Gastrocnemius medialis (tissue), 4 donors: ENCODE results near the gene OVOL3. TPM values are rescaled to one million over a fixed set of nuclear protein-coding genes. Genes with fewer than 3 reads are reported as not detected.

Experiments
- ATAC-seq, 2 donors: fragments of 150-250 bp; one replicate each; pipeline ENCODE4 v1.9.1; 2016
- DNase-seq, 2 donors: peaks; one replicate each; pipeline ENCODE4 v3.0.0-alpha.2; 2019
- H3K27ac ChIP-seq, 4 donors: fragments of 200-600 bp; sonication (generic); 1 replicate in 1 of 4; 2 replicates in 3 of 4; pipeline ENCODE4 v1.5.1; 2016 to 2018; ENCODE audit warnings: mild to moderate bottlenecking in 2 of 4, moderate library complexity in 1 of 4
- H3K27me3 ChIP-seq, 3 donors: fragments of 200-600 bp; sonication (generic) in 2 of 3; 1 replicate in 1 of 3; 2 replicates in 2 of 3; pipeline versions ENCODE4 v1.5.1 to v1.6.0; 2016 to 2019; ENCODE audit warnings: mild to moderate bottlenecking in 1 of 3, moderate library complexity in 1 of 3
- H3K36me3 ChIP-seq, 2 donors: fragments of 200-600 bp; sonication (generic) in 1 of 2; one replicate each; pipeline ENCODE4 v1.5.1; 2017 to 2018
- H3K4me1 ChIP-seq, 2 donors: fragments of 200-600 bp; sonication (generic) in 1 of 2; one replicate each; pipeline ENCODE4 v1.5.1; 2016 to 2017; ENCODE audit warnings: mild to moderate bottlenecking in 2 of 2
- H3K4me3 ChIP-seq, 4 donors: fragments of 200-600 bp; sonication (generic) in 3 of 4; 1 replicate in 1 of 4; 2 replicates in 3 of 4; pipeline ENCODE4 v1.5.1; 2016 to 2019; ENCODE audit warnings: mild to moderate bottlenecking in 2 of 4
- H3K9me3 ChIP-seq, 3 donors: fragments of 200-600 bp; sonication (generic) in 2 of 3; 1 replicate in 1 of 3; 2 replicates in 2 of 3; pipeline ENCODE4 v1.5.1; 2016 to 2019
- POLR2A ChIP-seq, 2 donors: fragments of 450-650 bp; IDR thresholded peaks; one replicate each; pipeline ENCODE4 v1.6.1; 2017; ENCODE audit warnings: antibody characterized with exemption in 2 of 2, mild to moderate bottlenecking in 2 of 2, moderate library complexity in 2 of 2
- in situ Hi-C, 4 donors: fragments of 200-750 bp; cut with MboI; loops; one replicate each; pipeline versions ENCODE4 v1.15.0 to v1.8.0; 2017; ENCODE audit warnings: low sequenced_read_pairs in 4 of 4
- intact Hi-C: fragments of 100-400 bp; cut with DNase I; formaldehyde crosslinking; loops from one replicate; pipeline ENCODE4 v1.15.1; 2023; ENCODE audit warnings: low total_unique reads
- total RNA-seq, 4 donors: library from RNA; depleted of rRNA; stranded (reverse); fragments of >200 nt; gene quantifications; one replicate each; pipeline versions ENCODE4 v1.1.0 to v1.2.3, GENCODE V29; 2016
- TF ChIP-seq, protein P1 (sequence below), 5 experiments: fragments of 450-650 bp in 3 of 5; fragments of 200-600 bp in 2 of 5; sonication (generic) in 2 of 5; IDR thresholded peaks in 4 of 5; conservative IDR thresholded peaks in 1 of 5; 1 replicate in 4 of 5; 2 replicates in 1 of 5; pipeline ENCODE4 v1.5.1; 2016 to 2019; ENCODE audit warnings: antibody characterized with exemption in 5 of 5, mild to moderate bottlenecking in 3 of 5, moderate library complexity in 3 of 5

Gene OVOL3
- total RNA-seq, 4 donors from 2014 or later, result not detected

DNA sequence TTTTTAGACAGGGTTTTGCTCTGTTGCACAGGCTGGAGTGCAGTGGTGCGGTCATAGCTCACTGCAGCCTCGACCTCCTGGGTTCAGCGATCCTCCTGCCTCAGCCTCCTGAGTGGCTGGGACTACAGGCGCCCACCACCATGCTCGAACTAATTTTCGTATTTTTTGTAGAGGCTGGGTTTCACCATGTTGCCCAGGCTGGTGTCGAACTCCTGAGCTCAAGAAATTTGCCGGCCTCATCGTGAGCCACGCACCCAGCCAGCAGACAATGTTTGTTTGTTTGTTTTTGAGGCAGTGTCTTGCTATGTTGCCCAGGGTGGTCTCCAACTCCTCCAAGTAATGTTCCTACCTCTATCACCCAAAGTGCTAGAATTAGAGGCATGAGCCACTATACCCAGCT is 42.2 kb downstream of the OVOL3 start:
- Histone ChIP-seq H3K4me3 (peak overlapping the region; percentile 80 to 90 (median 90)), H3K9me3 (no peaks in the 10 kb centered on the region), H3K4me1 (peaks cover 24 to 29% of the 10 kb centered on the region in 2 donors), H3K27ac (peak overlapping the region; percentile 97 to 100 (median 100)), H3K36me3 (peaks cover 0 to 24% of the 10 kb centered on the region in 2 donors), H3K27me3 (no peaks in the 10 kb centered on the region)
- TF ChIP-seq POLR2A (IDR thresholded peaks at IDR 0.05), result no peak
- TF ChIP-seq, protein P1, sequence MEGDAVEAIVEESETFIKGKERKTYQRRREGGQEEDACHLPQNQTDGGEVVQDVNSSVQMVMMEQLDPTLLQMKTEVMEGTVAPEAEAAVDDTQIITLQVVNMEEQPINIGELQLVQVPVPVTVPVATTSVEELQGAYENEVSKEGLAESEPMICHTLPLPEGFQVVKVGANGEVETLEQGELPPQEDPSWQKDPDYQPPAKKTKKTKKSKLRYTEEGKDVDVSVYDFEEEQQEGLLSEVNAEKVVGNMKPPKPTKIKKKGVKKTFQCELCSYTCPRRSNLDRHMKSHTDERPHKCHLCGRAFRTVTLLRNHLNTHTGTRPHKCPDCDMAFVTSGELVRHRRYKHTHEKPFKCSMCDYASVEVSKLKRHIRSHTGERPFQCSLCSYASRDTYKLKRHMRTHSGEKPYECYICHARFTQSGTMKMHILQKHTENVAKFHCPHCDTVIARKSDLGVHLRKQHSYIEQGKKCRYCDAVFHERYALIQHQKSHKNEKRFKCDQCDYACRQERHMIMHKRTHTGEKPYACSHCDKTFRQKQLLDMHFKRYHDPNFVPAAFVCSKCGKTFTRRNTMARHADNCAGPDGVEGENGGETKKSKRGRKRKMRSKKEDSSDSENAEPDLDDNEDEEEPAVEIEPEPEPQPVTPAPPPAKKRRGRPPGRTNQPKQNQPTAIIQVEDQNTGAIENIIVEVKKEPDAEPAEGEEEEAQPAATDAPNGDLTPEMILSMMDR (IDR thresholded peaks at IDR 0.05 in 4 of 5, conservative IDR thresholded peaks at IDR 0.05 in 1 of 5), result no peak
- no peak for ATAC-seq
- intact Hi-C loops, result loop anchor here (5.0 to 10.0 kb wide), 3 partner anchors 36 to 396 kb away; partner anchors contain the start of genes HSPB6, PROSER3, TBCB and ZNF146
- in situ Hi-C loops, result no loop called here
- DNase-seq, result no peak

- DNase-seq, result no peak
- in situ Hi-C loops, result no loop called here
- H3K4me3 ChIP-seq, result no peak overlapping the region
- no peaks in the 10 kb centered on the region for H3K27me3 ChIP-seq
- H3K4me1 ChIP-seq, result no peaks in the 10 kb centered on the region
- ATAC-seq, result no peak
- no peak for TF ChIP-seq POLR2A (IDR thresholded peaks at IDR 0.05)
- TF ChIP-seq, protein P1 (IDR thresholded peaks at IDR 0.05 in 4 of 5, conservative IDR thresholded peaks at IDR 0.05 in 1 of 5), result no peak
- no peaks in the 10 kb centered on the region for H3K36me3 ChIP-seq
- H3K27ac ChIP-seq, result no peak overlapping the region
- no peaks in the 10 kb centered on the region for H3K9me3 ChIP-seq
- intact Hi-C loops, result no loop called here
Observed at GRCh38 chr19:36160821-36161596, 50.1 kb downstream of the OVOL3 start.

Other genes with a start within 250 kb of the OVOL3 start
- under 1 TPM in 2 of 4 donors, not detected in 2; 0.27 to 0.33 TPM for gene APLP1, start 242.6 kb upstream of the OVOL3 start, total RNA-seq
- 1 to 10 TPM in 3 of 4 donors, not detected in 1; 1.2 to 2.7 (median 2.3) TPM for gene NFKBID, start 210.6 kb upstream of the OVOL3 start, total RNA-seq
- gene HCST, start 208.6 kb upstream of the OVOL3 start, total RNA-seq, result 1 to 10 TPM in 2 of 4 donors, not detected in 2; 1.2 to 1.5 TPM
- 10 to 100 TPM in 3 of 4 donors, 1 to 10 TPM in 1; 7.2 to 25.6 (median 18.2) TPM for gene TYROBP, start 202.8 kb upstream of the OVOL3 start, total RNA-seq
- 10 to 100 TPM in 2 of 4 donors, 1 to 10 TPM in 2; 7.4 to 18.2 (median 12.8) TPM for gene LRFN3, start 174.8 kb upstream of the OVOL3 start, total RNA-seq
- gene SDHAF1, start 116.0 kb upstream of the OVOL3 start, total RNA-seq, result 10 to 100 TPM; 42.8 to 54.9 (median 49.9) TPM
- under 1 TPM in 1 of 4 donors, not detected in 3; 0.36 TPM for gene SYNE4, start 102.3 kb upstream of the OVOL3 start, total RNA-seq
- gene ALKBH6, start 96.9 kb upstream of the OVOL3 start, total RNA-seq, result 10 to 100 TPM; 10.6 to 50.1 (median 19.0) TPM
- 1 to 10 TPM in 3 of 4 donors, under 1 TPM in 1; 0.61 to 3.2 (median 1.8) TPM for gene CLIP3, start 78.3 kb upstream of the OVOL3 start, total RNA-seq
- gene THAP8, start 56.9 kb upstream of the OVOL3 start, total RNA-seq, result 10 to 100 TPM in 1 of 4 donors, 1 to 10 TPM in 3; 6.1 to 10.5 (median 6.1) TPM
- gene WDR62, start 56.2 kb upstream of the OVOL3 start, total RNA-seq, result 1 to 10 TPM in 2 of 4 donors, under 1 TPM in 2; 0.20 to 2.1 (median 1.0) TPM
- 10 to 100 TPM; 61.0 to 88.7 (median 79.4) TPM for gene POLR2I, start 3.7 kb downstream of the OVOL3 start, total RNA-seq
- gene TBCB, start 4.3 kb downstream of the OVOL3 start, total RNA-seq, result 100 to 1,000 TPM in 2 of 4 donors, 10 to 100 TPM in 2; 57.4 to 122 (median 96.7) TPM
- 100 to 1,000 TPM in 3 of 4 donors, 10 to 100 TPM in 1; 94.8 to 252 (median 165) TPM for gene CAPNS1, start 28.9 kb downstream of the OVOL3 start, total RNA-seq
- 100 to 1,000 TPM; 165 to 421 (median 223) TPM for gene COX7A1, start 41.3 kb downstream of the OVOL3 start, total RNA-seq
- 1 to 10 TPM; 1.7 to 5.3 (median 2.3) TPM for gene ZNF565, start 103.5 kb downstream of the OVOL3 start, total RNA-seq
- gene ZNF146, start 104.0 kb downstream of the OVOL3 start, total RNA-seq, result 100 to 1,000 TPM in 1 of 4 donors, 10 to 100 TPM in 3; 47.8 to 108 (median 91.2) TPM